Neural progenitor cell (in vitro differentiated cells): ENCODE measurements around the gene SMPD4. TPM values are rescaled to one million over a fixed set of nuclear protein-coding genes. Genes with fewer than 3 reads are reported as not detected.
"Not testable (repeated sequence)": the region's sequence is repeated elsewhere in the genome, so short reads cannot be mapped to it uniquely, and the experiment has no call there.

Experiments
- DNase-seq: peaks from one replicate; pipeline ENCODE4 v3.0.0-alpha.2; 2016; ENCODE audit warnings: low spot score
- H2AFZ ChIP-seq: fragments of 200-600 bp; sonication (generic); replicated peaks from 2 replicates; pipeline ENCODE4 v1.6.1; 2016; ENCODE audit warnings: antibody characterized with exemption
- H3F3A ChIP-seq: fragments of 200-600 bp; sonication (generic); 2 replicates; pipeline ENCODE4 v1.6.1; 2016; ENCODE audit warnings: antibody characterized with exemption, low read depth
- H3K27ac ChIP-seq: fragments of 200-600 bp; sonication (generic); 2 replicates; pipeline ENCODE4 v1.5.1; 2016; ENCODE audit warnings: mild to moderate bottlenecking
- H3K27me3 ChIP-seq: fragments of 200-600 bp; sonication (generic); 2 replicates; pipeline ENCODE4 v1.6.1; 2016; ENCODE audit warnings: mild to moderate bottlenecking, moderate library complexity
- H3K36me3 ChIP-seq: fragments of 200-600 bp; sonication (generic); 2 replicates; pipeline ENCODE4 v1.5.1; 2016
- H3K4me1 ChIP-seq: fragments of 200-600 bp; sonication (generic); 2 replicates; pipeline ENCODE4 v1.6.1; 2016; ENCODE audit warnings: mixed run types
- H3K4me2 ChIP-seq: fragments of 200-600 bp; sonication (generic); 2 replicates; pipeline ENCODE4 v1.6.1; 2016
- H3K4me3 ChIP-seq: fragments of 200-600 bp; sonication (generic); 2 replicates; pipeline ENCODE4 v1.5.1; 2016
- H3K79me2 ChIP-seq: fragments of 200-600 bp; sonication (generic); 2 replicates; pipeline ENCODE4 v1.6.1; 2016; ENCODE audit warnings: low read depth
- H3K9ac ChIP-seq: fragments of 200-600 bp; sonication (generic); 2 replicates; pipeline ENCODE4 v1.6.1; 2016
- H3K9me3 ChIP-seq: fragments of 200-600 bp; sonication (generic); 2 replicates; pipeline ENCODE4 v1.5.1; 2016; ENCODE audit warnings: low read depth
- H4K20me1 ChIP-seq: fragments of 200-600 bp; sonication (generic); 2 replicates; pipeline ENCODE4 v1.6.1; 2016; ENCODE audit warnings: low read depth
- H3K27ac Mint-ChIP-seq: 3 replicates; pipeline ENCODE4 v1.8.0; 2021; ENCODE audit warnings: mixed read lengths
- H3K27me3 Mint-ChIP-seq: 2 replicates; pipeline ENCODE4 v1.8.0; 2022; ENCODE audit warnings: low read depth, mild to moderate bottlenecking, inconsistent platforms, moderate library complexity, mixed read lengths; ENCODE audit not compliant: insufficient read depth
- H3K36me3 Mint-ChIP-seq: 3 replicates; pipeline ENCODE4 v1.8.0; 2021; ENCODE audit warnings: mixed read lengths
- H3K4me1 Mint-ChIP-seq: 3 replicates; pipeline ENCODE4 v1.8.0; 2021; ENCODE audit warnings: mixed read lengths
- H3K4me3 Mint-ChIP-seq: 3 replicates; pipeline ENCODE4 v1.8.0; 2021; ENCODE audit warnings: mild to moderate bottlenecking, moderate library complexity, mixed read lengths
- H3K9me3 Mint-ChIP-seq: 3 replicates; pipeline ENCODE4 v1.8.0; 2020; ENCODE audit warnings: mixed read lengths
- EZH2 ChIP-seq: fragments of 200-600 bp; sonication (generic); IDR thresholded peaks from 2 replicates; pipeline ENCODE4 v1.6.1; 2017; ENCODE audit warnings: antibody characterized with exemption, mild to moderate bottlenecking, moderate library complexity
- EZH2phosphoT487 ChIP-seq: fragments of 200-600 bp; sonication (generic); IDR thresholded peaks from 2 replicates; pipeline ENCODE4 v1.6.1; 2017; ENCODE audit warnings: antibody characterized with exemption
- total RNA-seq: library from RNA; depleted of rRNA; stranded (reverse); fragments of >200 nt; gene quantifications from 2 replicates; pipeline ENCODE4 v1.2.3, GENCODE V29; 2015; ENCODE audit warnings: low replicate concordance
- TF ChIP-seq, protein P1 (sequence below): fragments of 200-600 bp; sonication (generic); IDR thresholded peaks from 2 replicates; pipeline ENCODE4 v1.5.1; 2017; ENCODE audit warnings: antibody characterized with exemption, mild to moderate bottlenecking

The SMPD4 gene
- total RNA-seq, 1 donor from 2014 or later = 23.6 TPM

DNA sequence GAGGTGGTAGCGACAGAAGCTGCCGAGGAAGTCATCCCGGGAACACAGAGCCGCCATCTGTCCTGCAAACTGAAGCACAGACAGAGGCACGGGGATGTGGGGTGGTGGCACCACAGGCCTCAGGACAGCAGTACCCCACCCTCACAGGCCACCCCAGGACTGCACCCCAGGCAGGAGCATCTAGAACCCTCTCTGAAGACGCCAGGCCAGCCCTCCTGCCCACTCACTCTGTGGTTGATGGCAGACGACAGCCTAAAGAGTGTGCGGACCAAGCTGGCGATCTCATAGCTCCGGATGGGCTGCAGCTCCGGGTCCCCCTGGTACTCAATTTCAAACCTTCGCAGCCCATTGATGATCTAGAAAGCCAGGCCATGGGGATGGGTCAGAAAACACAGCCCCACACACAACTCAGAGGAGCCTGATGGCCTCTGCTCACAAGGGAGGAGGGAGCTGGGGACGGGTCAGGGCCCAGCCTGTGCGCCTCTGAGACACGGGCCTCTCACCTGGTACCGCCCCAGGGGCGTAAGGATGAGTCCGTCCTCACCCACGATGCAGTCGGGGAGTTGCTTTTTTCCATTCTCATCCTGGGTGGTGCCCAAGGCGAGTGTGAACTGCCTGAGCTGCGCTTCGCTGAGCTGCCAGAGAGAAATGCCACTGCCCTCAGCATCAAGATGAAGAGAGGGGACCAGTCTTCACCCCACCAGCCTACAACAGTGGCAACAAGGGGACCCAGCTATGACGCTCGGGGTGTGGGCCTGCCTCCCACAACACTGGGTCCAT is 28.4 kb downstream of the SMPD4 start:
- Histone ChIP-seq H3K9ac (no peak overlapping the region), H3K79me2 (no peaks in the 10 kb centered on the region), H3K27ac (no peak overlapping the region), H4K20me1 (peaks cover 25% of the 10 kb centered on the region), H3K9me3 (no peaks in the 10 kb centered on the region), H2AFZ (no peak overlapping the region), H3K27me3 (no peaks in the 10 kb centered on the region), H3K4me2 (no peak overlapping the region), H3K4me3 (no peak overlapping the region), H3K4me1 (no peaks in the 10 kb centered on the region), H3F3A (no peaks in the 10 kb centered on the region), H3K36me3 (no peaks in the 10 kb centered on the region)
- Mint-ChIP-seq H3K4me1 (no peaks in the 10 kb centered on the region), H3K27me3 (peaks cover 7% of the 10 kb centered on the region), H3K9me3 (no peaks in the 10 kb centered on the region), H3K4me3 (no peak overlapping the region), H3K36me3 (peaks cover 2% of the 10 kb centered on the region), H3K27ac (no peak overlapping the region)
- DNase-seq = no peak
- TF ChIP-seq EZH2phosphoT487 = no peak
- TF ChIP-seq, protein P1, sequence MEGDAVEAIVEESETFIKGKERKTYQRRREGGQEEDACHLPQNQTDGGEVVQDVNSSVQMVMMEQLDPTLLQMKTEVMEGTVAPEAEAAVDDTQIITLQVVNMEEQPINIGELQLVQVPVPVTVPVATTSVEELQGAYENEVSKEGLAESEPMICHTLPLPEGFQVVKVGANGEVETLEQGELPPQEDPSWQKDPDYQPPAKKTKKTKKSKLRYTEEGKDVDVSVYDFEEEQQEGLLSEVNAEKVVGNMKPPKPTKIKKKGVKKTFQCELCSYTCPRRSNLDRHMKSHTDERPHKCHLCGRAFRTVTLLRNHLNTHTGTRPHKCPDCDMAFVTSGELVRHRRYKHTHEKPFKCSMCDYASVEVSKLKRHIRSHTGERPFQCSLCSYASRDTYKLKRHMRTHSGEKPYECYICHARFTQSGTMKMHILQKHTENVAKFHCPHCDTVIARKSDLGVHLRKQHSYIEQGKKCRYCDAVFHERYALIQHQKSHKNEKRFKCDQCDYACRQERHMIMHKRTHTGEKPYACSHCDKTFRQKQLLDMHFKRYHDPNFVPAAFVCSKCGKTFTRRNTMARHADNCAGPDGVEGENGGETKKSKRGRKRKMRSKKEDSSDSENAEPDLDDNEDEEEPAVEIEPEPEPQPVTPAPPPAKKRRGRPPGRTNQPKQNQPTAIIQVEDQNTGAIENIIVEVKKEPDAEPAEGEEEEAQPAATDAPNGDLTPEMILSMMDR = no peak

GRCh38 chr2:130152136-130152815 is 29.1 kb downstream of the SMPD4 start:
- H2AFZ ChIP-seq = not testable (repeated sequence)

GRCh38 chr2:130151145-130151512 is 30.3 kb downstream of the SMPD4 start:
- H4K20me1 ChIP-seq = peaks cover 27% of the 10 kb centered on the region
- not testable (repeated sequence) for H3K36me3 ChIP-seq, H3K4me3 ChIP-seq, H3K4me1 Mint-ChIP-seq, H3K36me3 Mint-ChIP-seq, H3K27me3 Mint-ChIP-seq, DNase-seq, H3K9ac ChIP-seq, H3K9me3 ChIP-seq, H3K4me2 ChIP-seq, H3F3A ChIP-seq, H3K79me2 ChIP-seq, H3K27ac Mint-ChIP-seq, H3K4me1 ChIP-seq, H2AFZ ChIP-seq, H3K9me3 Mint-ChIP-seq, H3K27ac ChIP-seq, H3K4me3 Mint-ChIP-seq, H3K27me3 ChIP-seq

More at GRCh38 chr2:130152136-130152815, 29.1 kb downstream of the SMPD4 start:
- not testable (repeated sequence) for H3K4me2 ChIP-seq, H3K9me3 Mint-ChIP-seq, H3K4me1 ChIP-seq, H3K4me1 Mint-ChIP-seq, H3K79me2 ChIP-seq, H3K27ac Mint-ChIP-seq, H3K9ac ChIP-seq, H3K27me3 ChIP-seq, H3F3A ChIP-seq, H3K36me3 ChIP-seq, H3K27ac ChIP-seq, H3K9me3 ChIP-seq, H3K4me3 ChIP-seq, DNase-seq, H3K27me3 Mint-ChIP-seq, H3K4me3 Mint-ChIP-seq, H3K36me3 Mint-ChIP-seq
- H4K20me1 ChIP-seq = peaks cover 25% of the 10 kb centered on the region

DNA sequence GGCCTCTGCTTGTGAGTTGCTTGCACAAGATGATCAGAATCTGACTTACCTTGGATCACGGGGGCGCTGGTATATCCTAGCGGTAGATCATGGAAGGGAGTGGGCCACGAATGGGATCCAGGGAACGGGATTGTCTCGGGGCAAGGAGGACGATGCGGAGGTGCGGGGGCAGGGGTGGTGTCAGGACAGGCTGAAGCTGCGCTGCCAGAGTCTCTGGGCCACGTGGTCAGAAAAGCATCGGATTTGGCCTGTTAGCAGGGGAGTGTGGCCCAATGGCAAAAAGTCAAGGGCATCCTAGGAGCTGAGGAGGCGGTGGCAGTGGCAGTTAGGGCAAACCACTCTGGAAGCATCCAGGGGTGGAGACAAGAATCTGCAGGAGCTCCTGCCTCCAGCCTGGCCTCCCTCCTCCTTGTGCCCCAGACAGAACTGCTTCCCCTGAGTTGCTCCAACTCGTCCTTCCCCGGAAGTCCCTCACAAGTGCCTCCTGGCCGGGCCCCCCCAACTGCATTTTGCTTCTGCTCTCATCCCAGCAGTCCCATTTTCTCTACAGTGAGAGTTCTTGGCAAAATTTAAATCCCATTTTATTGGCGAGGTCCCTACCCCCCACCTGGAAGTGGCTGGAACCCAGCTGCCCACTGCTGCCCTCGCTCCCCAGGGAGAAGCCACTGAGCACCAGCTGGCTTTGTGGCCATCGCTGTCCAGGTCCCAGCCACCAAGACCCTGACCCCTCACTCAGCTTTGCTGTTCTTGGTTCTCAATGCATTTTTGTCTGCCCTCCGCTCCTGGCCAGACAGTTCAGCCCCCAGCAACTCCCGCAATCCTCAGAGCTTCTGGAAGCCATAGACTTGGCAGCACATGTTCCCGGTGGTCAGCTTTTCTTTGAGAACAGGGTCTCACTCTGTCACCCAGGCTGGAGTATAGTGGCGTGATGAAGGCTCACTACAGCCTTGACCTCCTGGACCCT is 30.9 kb downstream of the SMPD4 start:
- Histone ChIP-seq H3K79me2 (peaks cover 6% of the 10 kb centered on the region), H3K27me3 (no peaks in the 10 kb centered on the region), H4K20me1 (peaks cover 27% of the 10 kb centered on the region), H3K4me2 (no peak overlapping the region), H3K9me3 (no peaks in the 10 kb centered on the region), H3K4me3 (no peak overlapping the region), H3K9ac (no peak overlapping the region), H3K36me3 (no peaks in the 10 kb centered on the region), H2AFZ (no peak overlapping the region), H3K27ac (no peak overlapping the region), H3F3A (peaks cover 4% of the 10 kb centered on the region), H3K4me1 (no peaks in the 10 kb centered on the region)
- H3K4me3 Mint-ChIP-seq = no peak overlapping the region
- no peaks in the 10 kb centered on the region for H3K9me3 Mint-ChIP-seq
- H3K27me3 Mint-ChIP-seq = peaks cover 5% of the 10 kb centered on the region
- peaks cover 2% of the 10 kb centered on the region for H3K36me3 Mint-ChIP-seq
- no peaks in the 10 kb centered on the region for H3K4me1 Mint-ChIP-seq
- no peak for DNase-seq
- no peak overlapping the region for H3K27ac Mint-ChIP-seq
- TF ChIP-seq, protein P1 = no peak
- no peak for TF ChIP-seq EZH2
- TF ChIP-seq EZH2phosphoT487 = no peak

DNA sequence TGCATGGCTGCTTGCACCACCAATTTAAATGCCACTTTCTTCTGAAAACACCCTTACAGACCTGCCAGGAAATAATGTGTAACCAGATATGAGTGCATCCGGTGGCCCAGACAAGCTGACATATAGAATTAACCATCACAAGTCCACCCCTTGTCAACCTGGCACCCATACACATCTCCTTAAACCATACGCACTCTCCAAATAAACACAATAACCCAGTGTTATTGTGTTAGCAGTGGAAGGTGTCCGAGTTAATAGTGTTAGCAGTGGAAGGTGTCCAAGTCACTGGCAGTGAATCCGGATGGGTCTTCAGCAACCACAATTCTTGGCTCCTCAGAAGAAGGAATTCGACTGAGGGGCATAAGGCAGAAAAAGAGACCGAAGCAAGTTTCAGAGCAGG is 32.9 kb downstream of the SMPD4 start:
- not testable (repeated sequence) for H3K36me3 ChIP-seq, H2AFZ ChIP-seq, H3K4me1 Mint-ChIP-seq, H3K4me3 Mint-ChIP-seq, H3K9me3 Mint-ChIP-seq, H3K27me3 Mint-ChIP-seq, H3K9ac ChIP-seq, H3K4me1 ChIP-seq, DNase-seq, H3K4me2 ChIP-seq, H3K4me3 ChIP-seq, H3K36me3 Mint-ChIP-seq, H3K27me3 ChIP-seq, H3K27ac Mint-ChIP-seq, H3K79me2 ChIP-seq, H3K9me3 ChIP-seq, H3K27ac ChIP-seq
- H4K20me1 ChIP-seq = peaks cover 32% of the 10 kb centered on the region
- peaks cover 16% of the 10 kb centered on the region for H3F3A ChIP-seq

GRCh38 chr2:130145006-130145414 is 36.4 kb downstream of the SMPD4 start, which contains the start of gene CCDC74B:
Gene CCDC74B, minus strand, starts transcription at chr2:130145112. Its CDS starts 116 bp downstream, at chr2:130144996.
- not testable (repeated sequence) for H3K9ac ChIP-seq, H3K4me1 Mint-ChIP-seq, H3K9me3 ChIP-seq, H3K9me3 Mint-ChIP-seq, H3K27me3 ChIP-seq, H3K27ac ChIP-seq, H2AFZ ChIP-seq, H3K36me3 Mint-ChIP-seq, H3K79me2 ChIP-seq, H3K4me1 ChIP-seq, H3K27me3 Mint-ChIP-seq, H3K36me3 ChIP-seq
- H3K4me3 Mint-ChIP-seq = peak within 1 kb of the TSS; percentile 90
- H3K4me2 ChIP-seq = peak within 1 kb of the TSS; percentile 74
- H4K20me1 ChIP-seq = peaks cover 38% of the 10 kb centered on the region
- DNase-seq = peak; percentile 90
- peaks cover 21% of the 10 kb centered on the region for H3F3A ChIP-seq
- H3K4me3 ChIP-seq = peak within 1 kb of the TSS; percentile 53
- peak within 1 kb of the TSS; percentile 66 for H3K27ac Mint-ChIP-seq
